Spleen (tissue), 7 donors: Measurements from ENCODE around the gene GFPT2.

Experiments used
- CTCF ChIP-seq, 11 experiments: fragments of 200-600 bp in 7 of 11; fragments of 450-650 bp in 4 of 11; sonication (generic) in 4 of 11; IDR thresholded peaks in 8 of 11; conservative IDR thresholded peaks in 3 of 11; 1 replicate in 7 of 11; 2 replicates in 4 of 11; pipeline versions ENCODE4 v1.4.0 to v1.8.0; 2016 to 2021; ENCODE audit warnings: antibody characterized with exemption in 11 of 11, inconsistent platforms in 4 of 11, mild to moderate bottlenecking in 1 of 11
- POLR2A ChIP-seq, 3 donors: fragments of 450-650 bp; IDR thresholded peaks; one replicate each; pipeline ENCODE4 v1.5.1; 2017; ENCODE audit warnings: antibody characterized with exemption in 3 of 3, mild to moderate bottlenecking in 1 of 3
- POLR2AphosphoS5 ChIP-seq, 3 donors: sonication (generic); formaldehyde crosslinking; IDR thresholded peaks; one replicate each; pipeline ENCODE4 v1.5.1; 2017; ENCODE audit warnings: antibody characterized with exemption in 3 of 3
- donor health status: DM: no; HTN: no; CAD: no; lungs with moderate emphysema.
- donor health status: DM: no; HTN: no; CAD: no.
- donor health status: DM: no; HTN: no; CAD: no.

DNA sequence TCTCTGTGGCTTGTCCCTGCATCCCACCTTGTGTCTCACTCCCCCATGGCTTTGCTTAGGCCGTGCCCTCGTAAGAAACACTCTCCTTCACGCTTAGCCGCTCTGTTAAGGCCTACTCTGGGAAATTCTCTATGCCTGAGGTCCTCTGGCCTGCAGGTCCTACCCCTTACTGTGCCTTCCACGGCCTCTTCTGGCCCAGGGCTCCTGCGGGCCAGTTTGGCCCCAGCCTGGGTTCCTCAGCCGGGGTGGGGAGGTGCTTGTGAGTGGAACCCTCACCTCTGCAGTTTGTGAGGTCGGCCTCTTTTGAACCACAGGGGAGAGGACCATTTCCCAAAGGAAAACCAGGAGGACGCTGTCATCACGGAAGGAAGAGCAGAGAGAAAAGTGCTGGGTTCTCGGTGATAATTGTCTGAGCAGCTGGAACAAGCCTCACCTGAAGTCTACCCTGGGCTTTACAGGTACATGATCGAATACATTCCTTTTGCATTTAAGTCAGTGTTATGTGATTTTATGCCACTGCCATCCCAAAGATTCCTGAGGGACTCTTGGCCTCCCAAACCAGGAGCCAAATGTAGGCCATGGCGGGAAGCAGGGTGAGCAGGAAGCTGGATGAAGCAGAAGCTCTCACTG is 28.8 kb upstream of the GFPT2 start:
- no peak for TF ChIP-seq POLR2A (IDR thresholded peaks at IDR 0.05)
- TF ChIP-seq CTCF (IDR thresholded peaks at IDR 0.05 in 8 of 11, conservative IDR thresholded peaks at IDR 0.05 in 3 of 11) = no peak
- TF ChIP-seq POLR2AphosphoS5 (IDR thresholded peaks at IDR 0.05) = no peak
